Fibroblast of skin of left biceps (primary cell): ENCODE data around the gene CENPF.

ENCODE experiments used
- DNase-seq, 2 experiments: peaks; one replicate each; pipeline ENCODE4 v3.0.0-alpha.2; 2013; ENCODE audit warnings: low read depth in 2 of 2

Gene CENPF

GRCh38 chr1:214712737-214713136 is 109.7 kb downstream of the CENPF start:
- DNase-seq, result no peak
